Mammary epithelial cell (primary cell): ENCODE results near the gene SLC29A1.

Source experiments
- EZH2 ChIP-seq: IDR thresholded peaks from 2 replicates; pipeline ENCODE4 v1.6.1; 2012; ENCODE audit warnings: low read length, inconsistent platforms, borderline replicate concordance
- TF ChIP-seq, protein P1 (sequence below), 2 donors: IDR thresholded peaks in 1 of 2; conservative IDR thresholded peaks in 1 of 2; 2 replicates each; pipeline ENCODE4 v1.5.1; 2011 to 2012; ENCODE audit warnings: inconsistent platforms in 2 of 2, low read length in 2 of 2, mild to moderate bottlenecking in 2 of 2, control low read depth in 1 of 2, low read depth in 1 of 2; ENCODE audit not compliant: insufficient read depth in 1 of 2; ENCODE audit errors: extremely low read depth in 1 of 2

GRCh38 chr6:44202332-44202971, 20.9 kb upstream of the SLC29A1 start:
- TF ChIP-seq, protein P1, sequence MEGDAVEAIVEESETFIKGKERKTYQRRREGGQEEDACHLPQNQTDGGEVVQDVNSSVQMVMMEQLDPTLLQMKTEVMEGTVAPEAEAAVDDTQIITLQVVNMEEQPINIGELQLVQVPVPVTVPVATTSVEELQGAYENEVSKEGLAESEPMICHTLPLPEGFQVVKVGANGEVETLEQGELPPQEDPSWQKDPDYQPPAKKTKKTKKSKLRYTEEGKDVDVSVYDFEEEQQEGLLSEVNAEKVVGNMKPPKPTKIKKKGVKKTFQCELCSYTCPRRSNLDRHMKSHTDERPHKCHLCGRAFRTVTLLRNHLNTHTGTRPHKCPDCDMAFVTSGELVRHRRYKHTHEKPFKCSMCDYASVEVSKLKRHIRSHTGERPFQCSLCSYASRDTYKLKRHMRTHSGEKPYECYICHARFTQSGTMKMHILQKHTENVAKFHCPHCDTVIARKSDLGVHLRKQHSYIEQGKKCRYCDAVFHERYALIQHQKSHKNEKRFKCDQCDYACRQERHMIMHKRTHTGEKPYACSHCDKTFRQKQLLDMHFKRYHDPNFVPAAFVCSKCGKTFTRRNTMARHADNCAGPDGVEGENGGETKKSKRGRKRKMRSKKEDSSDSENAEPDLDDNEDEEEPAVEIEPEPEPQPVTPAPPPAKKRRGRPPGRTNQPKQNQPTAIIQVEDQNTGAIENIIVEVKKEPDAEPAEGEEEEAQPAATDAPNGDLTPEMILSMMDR (conservative IDR thresholded peaks at IDR 0.05 in 1 of 2, IDR thresholded peaks at IDR 0.05 in 1 of 2; ENCODE audit: extremely low read depth in 1 of 2, insufficient read depth in 1 of 2, low read depth in 1 of 2, low read length in 2 of 2), result no peak
- TF ChIP-seq EZH2, result no peak
